ENCODE results near the gene IL1R2. TPM values are rescaled to one million over a fixed set of nuclear protein-coding genes. Genes with fewer than 3 reads are reported as not detected.

Gene IL1R2
- total and polyA plus RNA-seq, 2 of the 8 experiments (the other 6 are each of a cell fraction or from before 2014, with no cell fraction given): 0.06 TPM; not detected in 1

DNA sequence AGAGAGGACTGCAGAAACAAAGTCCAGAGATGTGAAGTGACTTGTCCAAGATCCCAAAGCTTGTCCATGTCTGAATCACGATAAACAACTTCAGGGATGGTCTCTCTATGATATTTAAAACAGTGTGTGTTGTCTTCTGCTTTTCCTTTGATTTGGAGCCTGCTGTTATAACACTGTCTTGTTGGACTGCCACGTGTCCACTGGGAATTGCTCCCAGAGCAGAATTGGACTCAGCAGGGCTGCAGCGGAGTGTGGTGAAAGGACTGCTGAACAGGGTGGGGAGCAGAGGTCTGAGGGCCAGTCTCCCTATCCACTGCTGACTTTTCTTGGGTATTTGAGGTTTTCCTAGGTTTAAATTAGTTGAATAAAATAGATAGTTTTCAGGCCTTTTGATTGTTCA, 68.3 kb downstream of the IL1R2 start:
- no peak overlapping the region for H2BK12ac ChIP-seq (ENCODE audit: low read depth, low read length)
- H3K79me1 ChIP-seq (ENCODE audit: low read depth, low read length): no peaks in the 10 kb centered on the region
- ChIA-PET CTCF (ENCODE audit: partially characterized antibody) (interaction anchor here (0.6 to 1.0 kb wide), 2 partner anchors 11 to 181 kb away, joined by 3 read pairs; no protein-coding TSS in a partner anchor), POLR2A (ENCODE audit: partially characterized antibody) (no interaction called here)
- 81% methylated on average over 3 of the region's 3 CpGs; no CpG with 5 or more reads in 1 of the 2 experiments for WGBS, 2 experiments (ENCODE audit: extremely low coverage in 1 of 2, insufficient coverage in 1 of 2, insufficient read length in 1 of 2, insufficient replicate concordance in 2 of 2, low coverage in 1 of 2, low lambda C conversion rate in 2 of 2, missing lambda C conversion rate in 1 of 2)
- H2BK5ac ChIP-seq (ENCODE audit: low read depth, low read length): no peak overlapping the region
- no peak overlapping the region for H3K18ac ChIP-seq (ENCODE audit: extremely low read depth, low read length)
- no peak overlapping the region for H2AK5ac ChIP-seq (ENCODE audit: low read depth, low read length)
- H2BK20ac ChIP-seq (ENCODE audit: low read length): no peak overlapping the region
- no peak overlapping the region for H3K14ac ChIP-seq (ENCODE audit: insufficient read length)
- H4K5ac ChIP-seq (ENCODE audit: insufficient read length, low read depth, low read length): no peak overlapping the region
- no peaks in the 10 kb centered on the region for H4K20me1 ChIP-seq (replicated peaks in 1 of 2; ENCODE audit: control insufficient read depth in 1 of 2, insufficient read depth in 2 of 2, low read length in 2 of 2)
- no peak overlapping the region for H2AFZ ChIP-seq (ENCODE audit: low read length)
- no peaks in the 10 kb centered on the region for H3K27me3 ChIP-seq (replicated peaks in 1 of 4; ENCODE audit: control insufficient read depth in 3 of 4, extremely low read depth in 1 of 4, insufficient read depth in 3 of 4, low read length in 3 of 4)
- no peaks in the 10 kb centered on the region for H3K4me1 ChIP-seq (replicated peaks in 1 of 4; ENCODE audit: control insufficient read depth in 3 of 4, insufficient read depth in 4 of 4, low read length in 3 of 4)
- no peak overlapping the region for H3K4me2 ChIP-seq (ENCODE audit: insufficient read depth in 1 of 2, low read depth in 2 of 2, low read length in 2 of 2)
- H2BK120ac ChIP-seq (replicated peaks; ENCODE audit: low read depth, low read length): no peak overlapping the region
- H3K4me3 ChIP-seq (ENCODE audit: extremely low read depth in 1 of 4, insufficient read depth in 2 of 4, low read depth in 3 of 4, low read length in 4 of 4): no peak overlapping the region
- H3K56ac ChIP-seq (replicated peaks; ENCODE audit: insufficient read length, low read depth, low read length): no peak overlapping the region
- no peaks in the 10 kb centered on the region for H3K23me2 ChIP-seq (ENCODE audit: low read depth, low read length)
- H2BK15ac ChIP-seq (ENCODE audit: low read length): no peak overlapping the region
- H3K36me3 ChIP-seq (ENCODE audit: control insufficient read depth in 2 of 4, insufficient read depth in 4 of 4, low read length in 3 of 4): no peaks in the 10 kb centered on the region
- no peaks in the 10 kb centered on the region for H3K79me2 ChIP-seq (ENCODE audit: control insufficient read depth in 1 of 2, insufficient read depth in 2 of 2, low read length in 2 of 2)
- no peaks in the 10 kb centered on the region for H3K9me3 ChIP-seq (ENCODE audit: insufficient read depth in 2 of 2, low read depth in 1 of 2, low read length in 1 of 2)
- H3K9ac ChIP-seq (replicated peaks in 1 of 4; ENCODE audit: extremely low read depth in 1 of 4, low read depth in 3 of 4, low read length in 3 of 4): no peak overlapping the region
- H3K23ac ChIP-seq (ENCODE audit: insufficient read length): no peak overlapping the region
- DNase-seq (ENCODE audit: low read depth in 1 of 2, low spot score in 2 of 2) (no peak), FAIRE-seq (no peak)
- H3K27ac ChIP-seq (ENCODE audit: low read depth, low read length): no peak overlapping the region
- H4K91ac ChIP-seq (replicated peaks; ENCODE audit: insufficient read length, low read length): no peak overlapping the region
- no peak overlapping the region for H3K4ac ChIP-seq (replicated peaks; ENCODE audit: insufficient read length, low read depth, low read length)
- H4K8ac ChIP-seq (ENCODE audit: extremely low read depth, insufficient read depth, low read length): no peak overlapping the region
- no peak for TF ChIP-seq POLR2AphosphoS5 (IDR thresholded peaks at IDR 0.05; ENCODE audit: low read depth, low read length)
- no peak for TF ChIP-seq CBX5 (IDR thresholded peaks at IDR 0.05; ENCODE audit: low read depth, low read length)
- no peak for TF ChIP-seq RFX5 (IDR thresholded peaks at IDR 0.05; ENCODE audit: borderline replicate concordance, low read depth, low read length)
- no peak for TF ChIP-seq CBX8 (IDR thresholded peaks at IDR 0.05; ENCODE audit: borderline replicate concordance, low read depth, low read length)
- TF ChIP-seq BRCA1 (IDR thresholded peaks at IDR 0.05; ENCODE audit: low read depth, low read length): no peak
- TF ChIP-seq SP4 (IDR thresholded peaks at IDR 0.05; ENCODE audit: low read length): no peak
- TF ChIP-seq SP2 (IDR thresholded peaks at IDR 0.05; ENCODE audit: low read length): no peak
- TF ChIP-seq SP1 (IDR thresholded peaks at IDR 0.05; ENCODE audit: low read depth, low read length): no peak
- no peak for TF ChIP-seq RAD21 (IDR thresholded peaks at IDR 0.05 in 1 of 2, conservative IDR thresholded peaks at IDR 0.05 in 1 of 2; ENCODE audit: low read depth in 2 of 2, low read length in 2 of 2)
- TF ChIP-seq TAF7 (optimal IDR thresholded peaks at IDR 0.05; ENCODE audit: borderline replicate concordance, low read depth, low read length): no peak
- TF ChIP-seq, protein P1, sequence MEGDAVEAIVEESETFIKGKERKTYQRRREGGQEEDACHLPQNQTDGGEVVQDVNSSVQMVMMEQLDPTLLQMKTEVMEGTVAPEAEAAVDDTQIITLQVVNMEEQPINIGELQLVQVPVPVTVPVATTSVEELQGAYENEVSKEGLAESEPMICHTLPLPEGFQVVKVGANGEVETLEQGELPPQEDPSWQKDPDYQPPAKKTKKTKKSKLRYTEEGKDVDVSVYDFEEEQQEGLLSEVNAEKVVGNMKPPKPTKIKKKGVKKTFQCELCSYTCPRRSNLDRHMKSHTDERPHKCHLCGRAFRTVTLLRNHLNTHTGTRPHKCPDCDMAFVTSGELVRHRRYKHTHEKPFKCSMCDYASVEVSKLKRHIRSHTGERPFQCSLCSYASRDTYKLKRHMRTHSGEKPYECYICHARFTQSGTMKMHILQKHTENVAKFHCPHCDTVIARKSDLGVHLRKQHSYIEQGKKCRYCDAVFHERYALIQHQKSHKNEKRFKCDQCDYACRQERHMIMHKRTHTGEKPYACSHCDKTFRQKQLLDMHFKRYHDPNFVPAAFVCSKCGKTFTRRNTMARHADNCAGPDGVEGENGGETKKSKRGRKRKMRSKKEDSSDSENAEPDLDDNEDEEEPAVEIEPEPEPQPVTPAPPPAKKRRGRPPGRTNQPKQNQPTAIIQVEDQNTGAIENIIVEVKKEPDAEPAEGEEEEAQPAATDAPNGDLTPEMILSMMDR (IDR thresholded peaks at IDR 0.05; ENCODE audit: control extremely low read depth in 1 of 3, insufficient read depth in 1 of 3, low read depth in 1 of 3, low read length in 3 of 3): no peak
- TF ChIP-seq RBBP5 (IDR thresholded peaks at IDR 0.05; ENCODE audit: borderline replicate concordance, low read depth, low read length): no peak
